HG02678 (cell line): ENCODE results near the gene FOXE3.
"Not testable (repeated sequence)": the region's sequence is repeated elsewhere in the genome, so short reads cannot be mapped to it uniquely, and the experiment has no call there.

Source experiments
- ATAC-seq: cut with Tn5 transposase; IDR thresholded peaks from one replicate; pipeline ENCODE4 v1.9.1; 2021; ENCODE audit warnings: mild to moderate bottlenecking, moderate library complexity; ENCODE audit not compliant: unreplicated experiment

Gene FOXE3

GRCh38 chr1:47445823-47446550 is 29.9 kb downstream of the FOXE3 start:
- no peak for ATAC-seq

DNA sequence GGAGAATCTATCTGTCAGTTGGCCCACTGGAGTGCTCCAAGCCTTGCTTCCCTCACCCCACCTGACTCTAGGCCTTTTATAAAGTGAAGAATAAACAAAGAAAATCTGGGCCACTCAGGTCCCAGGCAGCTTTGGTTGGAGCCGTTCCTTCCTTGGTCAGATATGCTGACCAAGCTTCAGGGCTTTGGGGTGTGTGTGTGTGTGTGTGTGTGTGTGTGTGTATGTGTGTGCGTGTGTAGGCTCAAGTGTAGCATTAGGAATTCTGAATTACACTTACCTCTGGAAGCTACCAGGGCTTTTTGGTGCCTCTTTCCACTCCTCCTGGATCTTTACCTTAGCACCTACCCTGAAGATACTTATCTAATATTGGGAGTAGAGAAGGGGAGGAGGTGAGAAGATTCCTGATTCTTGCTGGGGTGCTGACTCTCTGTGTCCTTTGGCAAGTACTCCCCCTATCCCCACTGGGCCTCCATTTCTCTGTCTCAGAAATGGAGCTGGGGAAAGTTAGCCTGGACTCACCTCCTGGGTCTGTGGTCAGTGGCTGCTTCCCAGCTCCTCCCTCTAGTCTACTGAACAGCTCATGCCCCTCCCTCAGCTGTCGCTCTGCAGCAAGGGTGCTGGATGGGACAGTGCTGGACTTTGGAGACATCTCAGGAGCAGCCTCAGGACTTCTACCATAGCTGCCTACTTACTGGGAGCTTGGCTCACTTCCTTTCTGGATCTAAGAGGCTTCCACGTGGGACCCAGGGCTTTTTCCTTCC is 32.6 kb downstream of the FOXE3 start:
- ATAC-seq = no peak

GRCh38 chr1:47449822-47450552 is 33.9 kb downstream of the FOXE3 start:
- no peak for ATAC-seq

GRCh38 chr1:47450606-47451005 is 34.5 kb downstream of the FOXE3 start:
- no peak for ATAC-seq

- ATAC-seq = no peak
These were observed 36.3 kb downstream of the FOXE3 start for GRCh38 chr1:47452426-47452825.

DNA sequence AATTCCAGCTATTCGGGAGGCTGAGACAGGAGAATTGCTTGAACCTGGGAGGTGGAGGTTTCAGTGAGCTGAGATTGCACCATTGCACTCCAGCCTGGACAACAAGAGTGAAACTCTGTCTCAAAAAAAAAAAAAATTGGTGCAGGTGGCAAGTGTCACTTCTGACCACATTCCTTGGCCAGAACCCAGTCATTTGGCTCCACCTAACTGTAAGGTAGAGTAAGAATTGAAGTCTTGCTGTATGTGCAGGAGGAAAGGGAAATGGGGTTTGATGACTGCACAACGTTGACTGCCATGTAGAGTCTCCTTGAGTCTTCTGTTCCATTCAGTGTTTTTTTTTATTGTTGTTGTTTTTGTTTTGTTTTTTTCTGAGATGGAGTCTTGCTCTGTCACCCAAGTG is 37.8 kb downstream of the FOXE3 start:
- not testable (repeated sequence) for ATAC-seq

DNA sequence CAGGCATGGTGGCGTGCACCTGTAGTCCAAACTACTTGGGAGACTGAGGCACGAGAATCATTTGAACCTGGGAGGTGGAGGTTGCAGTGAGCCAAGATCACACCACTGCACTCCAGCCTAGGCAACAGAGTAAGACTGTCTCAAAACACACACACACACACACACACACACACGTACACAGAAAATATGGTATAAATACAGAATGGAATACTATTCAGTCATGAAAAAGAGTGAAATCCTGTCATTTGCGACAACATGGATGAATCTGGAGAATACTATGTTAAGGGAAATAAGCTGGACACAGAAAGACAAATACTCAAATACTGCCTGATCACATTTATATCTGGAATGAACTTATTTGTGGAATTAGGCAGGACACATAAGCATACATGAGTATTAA is 40.2 kb downstream of the FOXE3 start:
- ATAC-seq = no peak

DNA sequence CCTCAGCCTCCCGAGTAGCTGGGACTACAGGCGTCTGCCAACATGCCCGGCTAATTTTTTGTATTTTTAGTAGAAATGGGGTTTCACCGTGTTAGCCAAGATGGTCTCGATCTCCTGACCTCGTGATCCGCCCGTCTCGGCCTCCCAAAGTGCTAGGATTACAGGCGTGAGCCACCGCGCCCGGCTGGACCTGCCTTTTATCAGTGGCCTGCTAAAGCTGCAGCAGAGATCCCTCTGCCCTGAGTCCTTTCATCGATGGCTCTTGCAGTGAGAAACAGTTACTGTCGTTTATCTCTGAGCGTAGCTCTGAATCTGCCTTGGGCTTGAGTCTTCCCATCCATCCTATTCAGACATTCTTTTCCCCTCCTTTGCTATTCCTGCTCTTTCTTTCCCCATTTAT is 41.5 kb downstream of the FOXE3 start:
- not testable (repeated sequence) for ATAC-seq

- ATAC-seq = no peak
These were observed 43.2 kb downstream of the FOXE3 start for GRCh38 chr1:47459253-47459788.

DNA sequence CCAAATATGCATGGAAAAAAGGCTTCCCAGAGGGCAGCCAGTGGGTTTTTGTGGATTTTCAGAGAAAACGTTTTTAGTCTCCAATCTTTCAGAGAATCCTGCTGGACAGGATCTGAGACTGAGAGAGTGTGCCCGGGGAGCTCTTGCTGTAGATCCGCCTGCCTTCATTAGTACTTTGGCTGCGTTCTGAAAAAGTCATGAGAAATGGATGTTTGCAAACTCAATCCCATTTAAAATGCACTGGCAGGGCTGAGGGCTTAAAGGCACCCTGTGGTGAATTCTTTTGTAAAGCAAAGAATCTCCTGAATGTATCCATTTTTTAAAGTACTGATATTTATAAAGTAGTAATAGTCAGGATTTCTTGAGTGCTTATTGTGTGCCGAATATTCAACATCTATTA is 44.0 kb downstream of the FOXE3 start:
- ATAC-seq = no peak

DNA sequence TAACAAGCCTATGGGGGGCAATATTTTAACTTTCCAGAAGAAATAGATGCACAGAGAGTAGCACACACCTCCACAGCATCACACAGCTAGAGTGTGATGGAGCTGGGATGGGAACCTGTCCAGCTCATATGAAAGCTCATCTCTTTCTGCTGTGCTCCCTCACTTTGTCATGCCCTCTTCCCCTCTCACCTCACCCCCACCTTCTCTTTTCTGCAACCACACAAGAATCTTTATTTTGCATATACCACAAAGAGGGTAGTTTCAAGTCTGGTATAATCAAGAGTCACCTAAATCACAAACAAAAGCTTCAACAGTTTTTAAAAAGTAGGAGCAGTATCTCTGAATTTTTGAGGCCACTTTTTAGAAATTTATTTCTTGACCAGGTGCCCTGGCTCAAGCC is 44.4 kb downstream of the FOXE3 start:
- peak; percentile 48 for ATAC-seq

DNA sequence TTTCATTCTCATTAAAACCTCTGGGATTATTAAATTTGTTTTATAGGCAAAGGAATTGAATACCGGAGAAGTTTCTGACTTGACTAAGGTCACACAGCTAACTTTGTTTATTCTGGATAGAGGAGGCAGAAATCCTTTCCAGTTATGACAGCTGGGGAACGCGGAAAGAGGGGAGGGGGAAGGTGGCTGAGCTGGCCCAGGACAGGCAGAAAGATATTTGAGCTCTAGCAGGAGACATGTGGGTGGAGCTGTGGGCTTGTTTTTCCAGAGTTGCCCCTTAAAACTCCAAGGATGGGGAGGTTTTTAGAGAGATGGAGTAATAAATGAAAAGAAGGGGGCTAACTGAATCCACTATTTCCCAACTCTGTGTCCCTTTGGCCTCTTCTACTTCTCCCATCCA is 49.5 kb downstream of the FOXE3 start:
- ATAC-seq = no peak
